MM.1S (cell line): ENCODE measurements around the gene RBM47.

ENCODE experiments used
- EZH2phosphoT487 ChIP-seq: fragments of 300-600 bp; sonication (generic); IDR thresholded peaks from 2 replicates; pipeline ENCODE4 v1.6.1; 2018; ENCODE audit warnings: antibody characterized with exemption, low read length
- TF ChIP-seq, protein P1 (sequence below): fragments of 300-600 bp; sonication (generic); IDR thresholded peaks from 2 replicates; pipeline ENCODE4 v1.5.1; 2016; ENCODE audit warnings: antibody characterized with exemption, low read length, mixed read lengths

DNA sequence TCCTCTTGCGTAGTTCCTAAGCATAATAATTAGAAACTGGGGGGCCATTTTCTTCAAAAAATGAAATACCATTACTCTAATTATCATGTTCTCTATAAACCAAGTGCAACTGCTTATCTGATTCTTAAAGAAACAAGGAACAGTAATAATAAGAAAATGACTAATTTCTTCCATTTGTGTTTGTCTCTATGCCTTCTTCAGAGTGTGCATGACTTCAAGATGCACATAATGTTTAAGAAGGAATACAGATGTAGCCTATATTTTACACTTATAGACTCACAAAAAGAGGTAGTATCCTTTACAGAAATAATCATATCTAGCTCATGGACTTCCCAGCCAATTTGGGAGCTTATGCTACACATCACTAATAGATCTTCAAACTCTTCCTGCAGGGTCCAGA, 162.9 kb downstream of the RBM47 start:
- TF ChIP-seq, protein P1, sequence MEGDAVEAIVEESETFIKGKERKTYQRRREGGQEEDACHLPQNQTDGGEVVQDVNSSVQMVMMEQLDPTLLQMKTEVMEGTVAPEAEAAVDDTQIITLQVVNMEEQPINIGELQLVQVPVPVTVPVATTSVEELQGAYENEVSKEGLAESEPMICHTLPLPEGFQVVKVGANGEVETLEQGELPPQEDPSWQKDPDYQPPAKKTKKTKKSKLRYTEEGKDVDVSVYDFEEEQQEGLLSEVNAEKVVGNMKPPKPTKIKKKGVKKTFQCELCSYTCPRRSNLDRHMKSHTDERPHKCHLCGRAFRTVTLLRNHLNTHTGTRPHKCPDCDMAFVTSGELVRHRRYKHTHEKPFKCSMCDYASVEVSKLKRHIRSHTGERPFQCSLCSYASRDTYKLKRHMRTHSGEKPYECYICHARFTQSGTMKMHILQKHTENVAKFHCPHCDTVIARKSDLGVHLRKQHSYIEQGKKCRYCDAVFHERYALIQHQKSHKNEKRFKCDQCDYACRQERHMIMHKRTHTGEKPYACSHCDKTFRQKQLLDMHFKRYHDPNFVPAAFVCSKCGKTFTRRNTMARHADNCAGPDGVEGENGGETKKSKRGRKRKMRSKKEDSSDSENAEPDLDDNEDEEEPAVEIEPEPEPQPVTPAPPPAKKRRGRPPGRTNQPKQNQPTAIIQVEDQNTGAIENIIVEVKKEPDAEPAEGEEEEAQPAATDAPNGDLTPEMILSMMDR = no peak
- no peak for TF ChIP-seq EZH2phosphoT487
